Measurements from ENCODE around the gene EIF4A3.

DNA sequence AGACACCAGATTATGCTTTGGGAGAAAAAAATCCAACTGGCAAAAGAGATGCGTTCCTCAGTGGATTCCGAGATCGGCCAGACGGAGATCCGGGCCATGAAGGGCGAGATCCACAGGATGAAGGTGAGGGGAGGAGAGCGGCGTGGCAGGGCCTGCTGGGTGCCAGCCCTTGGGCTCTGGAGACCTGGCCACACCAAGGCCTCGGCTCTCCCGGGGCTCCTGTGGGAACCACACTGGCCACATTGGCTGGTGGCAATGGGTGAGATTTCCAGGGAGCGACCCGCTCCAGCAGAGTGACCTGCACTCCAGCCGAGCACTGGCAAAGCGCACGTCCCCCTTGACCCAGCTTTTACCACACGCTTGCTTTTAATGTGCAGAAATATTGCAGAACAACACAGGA is 57.2 kb downstream of the EIF4A3 start:
- TF ChIP-seq, protein P1, sequence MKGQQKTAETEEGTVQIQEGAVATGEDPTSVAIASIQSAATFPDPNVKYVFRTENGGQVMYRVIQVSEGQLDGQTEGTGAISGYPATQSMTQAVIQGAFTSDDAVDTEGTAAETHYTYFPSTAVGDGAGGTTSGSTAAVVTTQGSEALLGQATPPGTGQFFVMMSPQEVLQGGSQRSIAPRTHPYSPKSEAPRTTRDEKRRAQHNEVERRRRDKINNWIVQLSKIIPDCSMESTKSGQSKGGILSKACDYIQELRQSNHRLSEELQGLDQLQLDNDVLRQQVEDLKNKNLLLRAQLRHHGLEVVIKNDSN (CRISPR knock-in tag; IDR thresholded peaks at IDR 0.05): no peak
- TF ChIP-seq, protein P2, sequence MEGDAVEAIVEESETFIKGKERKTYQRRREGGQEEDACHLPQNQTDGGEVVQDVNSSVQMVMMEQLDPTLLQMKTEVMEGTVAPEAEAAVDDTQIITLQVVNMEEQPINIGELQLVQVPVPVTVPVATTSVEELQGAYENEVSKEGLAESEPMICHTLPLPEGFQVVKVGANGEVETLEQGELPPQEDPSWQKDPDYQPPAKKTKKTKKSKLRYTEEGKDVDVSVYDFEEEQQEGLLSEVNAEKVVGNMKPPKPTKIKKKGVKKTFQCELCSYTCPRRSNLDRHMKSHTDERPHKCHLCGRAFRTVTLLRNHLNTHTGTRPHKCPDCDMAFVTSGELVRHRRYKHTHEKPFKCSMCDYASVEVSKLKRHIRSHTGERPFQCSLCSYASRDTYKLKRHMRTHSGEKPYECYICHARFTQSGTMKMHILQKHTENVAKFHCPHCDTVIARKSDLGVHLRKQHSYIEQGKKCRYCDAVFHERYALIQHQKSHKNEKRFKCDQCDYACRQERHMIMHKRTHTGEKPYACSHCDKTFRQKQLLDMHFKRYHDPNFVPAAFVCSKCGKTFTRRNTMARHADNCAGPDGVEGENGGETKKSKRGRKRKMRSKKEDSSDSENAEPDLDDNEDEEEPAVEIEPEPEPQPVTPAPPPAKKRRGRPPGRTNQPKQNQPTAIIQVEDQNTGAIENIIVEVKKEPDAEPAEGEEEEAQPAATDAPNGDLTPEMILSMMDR (IDR thresholded peaks at IDR 0.05): no peak
